ENCODE results near the gene PSMB3.

The PSMB3 gene

DNA sequence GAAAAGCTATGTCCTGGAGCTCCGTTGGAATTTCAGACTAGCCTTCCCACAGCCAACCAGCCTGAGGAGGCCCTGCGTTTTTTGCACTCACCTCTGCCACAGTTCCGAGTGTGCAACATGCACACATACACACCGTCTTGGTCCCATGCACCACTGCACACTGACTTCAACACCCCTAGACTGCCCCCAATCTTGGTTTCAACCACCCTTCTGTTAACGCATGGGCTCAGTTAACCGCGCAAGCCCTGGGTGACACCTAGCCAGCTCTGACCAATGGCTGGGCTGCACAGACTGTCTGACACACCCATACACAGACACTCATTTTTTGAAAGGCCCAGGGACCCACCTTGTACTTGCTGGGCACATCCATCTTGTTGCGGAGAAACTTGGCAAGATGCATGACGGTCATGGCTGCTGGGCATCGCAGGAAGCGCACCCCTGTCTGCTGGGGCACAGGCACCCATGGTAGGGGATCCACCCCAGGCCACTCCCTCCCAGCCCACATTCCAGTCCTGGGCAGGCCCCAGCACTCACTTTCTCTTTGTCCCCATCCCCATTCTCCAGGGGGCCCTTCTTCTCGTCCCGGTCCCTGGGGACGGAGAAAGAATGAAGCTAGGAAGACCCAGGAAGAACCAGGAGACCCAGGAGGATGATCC, 14.4 kb upstream of the PSMB3 start:
- H3K36me3 ChIP-seq (ENCODE audit: control insufficient read depth, insufficient read depth, low read length) = peaks cover 83% of the 10 kb centered on the region
- WGBS, 2 experiments (ENCODE audit: insufficient coverage in 2 of 2) = 92 to 95% methylated on average over 11 to 14 of the region's 14 CpGs
- H3K27ac ChIP-seq (ENCODE audit: low read depth, low read length, severe bottlenecking) = no peak overlapping the region
- no peaks in the 10 kb centered on the region for H3K9me3 ChIP-seq (ENCODE audit: control insufficient read depth, low read length)
- peaks cover 4% of the 10 kb centered on the region for H3K4me1 ChIP-seq (ENCODE audit: control insufficient read depth, insufficient read depth, low read length, poor library complexity, severe bottlenecking)
- no peak overlapping the region for H3K4me3 ChIP-seq (ENCODE audit: extremely low read depth, insufficient read depth, low read length, poor library complexity, severe bottlenecking)

DNA sequence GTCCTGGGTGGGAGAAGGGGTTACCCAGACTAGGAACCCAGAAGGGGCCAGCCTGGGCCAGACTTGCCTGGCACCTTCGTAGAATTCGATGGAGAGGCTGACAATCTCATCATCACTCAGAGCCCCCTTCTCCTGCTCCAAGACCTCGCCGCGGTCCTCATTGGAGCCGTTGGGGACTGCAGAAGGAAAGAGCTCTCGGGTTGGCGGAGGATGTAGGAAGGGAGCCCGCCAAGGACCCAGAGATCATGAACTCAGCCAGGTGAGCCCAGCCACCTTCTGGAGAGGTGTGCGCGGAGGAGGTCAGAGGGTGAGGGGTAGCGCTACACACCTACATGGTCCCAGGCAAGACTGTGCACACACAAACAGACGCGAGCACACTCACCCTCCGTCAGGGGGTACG, 13.9 kb upstream of the PSMB3 start:
- whole genome bisulfite sequencing, 2 experiments (ENCODE audit: insufficient coverage in 2 of 2) = 92 to 100% methylated on average over 12 to 16 of the region's 16 CpGs
- H3K27ac ChIP-seq (ENCODE audit: low read depth, low read length, severe bottlenecking) = no peak overlapping the region
- peaks cover 78% of the 10 kb centered on the region for H3K36me3 ChIP-seq (ENCODE audit: control insufficient read depth, insufficient read depth, low read length)
- peaks cover 4% of the 10 kb centered on the region for H3K4me1 ChIP-seq (ENCODE audit: control insufficient read depth, insufficient read depth, low read length, poor library complexity, severe bottlenecking)
- H3K9me3 ChIP-seq (ENCODE audit: control insufficient read depth, low read length) = no peaks in the 10 kb centered on the region
- H3K4me3 ChIP-seq (ENCODE audit: extremely low read depth, insufficient read depth, low read length, poor library complexity, severe bottlenecking) = no peak overlapping the region

DNA sequence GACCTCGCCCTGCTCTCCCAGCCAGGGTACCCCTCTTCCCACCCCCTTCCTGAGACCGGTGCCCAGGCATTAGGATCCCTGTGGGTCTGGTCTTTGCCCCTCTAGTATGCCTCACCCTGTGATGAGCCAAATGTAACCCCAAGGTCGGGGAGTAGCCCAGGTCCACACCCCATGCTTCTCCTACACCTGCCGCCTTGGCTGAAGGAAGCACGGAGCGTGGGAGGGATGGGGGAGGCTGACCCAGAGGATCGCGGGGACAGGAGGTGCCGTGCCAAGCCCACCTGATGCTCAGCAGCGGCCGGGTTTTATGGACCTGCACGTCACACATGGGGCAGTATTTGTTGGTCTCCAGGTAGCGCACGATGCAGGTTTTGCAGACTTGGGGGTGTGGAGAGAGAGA, 13.2 kb upstream of the PSMB3 start:
- Histone ChIP-seq H3K27ac (ENCODE audit: low read depth, low read length, severe bottlenecking) (no peak overlapping the region), H3K36me3 (ENCODE audit: control insufficient read depth, insufficient read depth, low read length) (peaks cover 72% of the 10 kb centered on the region), H3K9me3 (ENCODE audit: control insufficient read depth, low read length) (no peaks in the 10 kb centered on the region), H3K4me3 (ENCODE audit: extremely low read depth, insufficient read depth, low read length, poor library complexity, severe bottlenecking) (no peak overlapping the region), H3K4me1 (ENCODE audit: control insufficient read depth, insufficient read depth, low read length, poor library complexity, severe bottlenecking) (peaks cover 4% of the 10 kb centered on the region)
- 97% methylated on average over 11 of the region's 14 CpGs for WGBS, 2 experiments (ENCODE audit: insufficient coverage in 2 of 2)

DNA sequence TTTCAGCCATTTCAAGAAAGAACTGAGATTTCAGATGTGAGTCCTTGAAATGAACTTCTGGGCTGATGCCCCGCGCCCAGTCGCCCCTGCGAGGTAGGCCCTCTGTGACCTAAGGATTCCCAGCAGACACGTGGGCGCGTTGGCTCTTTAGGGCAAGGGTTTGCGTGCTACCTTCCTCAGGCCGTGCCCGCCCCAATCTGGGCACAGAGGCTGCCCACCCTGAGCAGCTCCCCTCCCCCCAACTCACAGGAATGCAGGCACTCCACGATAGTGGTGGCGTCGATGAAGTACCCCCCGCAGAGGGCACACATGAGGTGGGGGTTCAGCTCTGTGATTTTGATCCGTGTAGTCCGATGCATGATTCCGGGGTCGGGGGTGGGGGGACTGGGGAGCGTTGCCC, 12.5 kb upstream of the PSMB3 start:
- no peak overlapping the region for H3K4me3 ChIP-seq (ENCODE audit: extremely low read depth, insufficient read depth, low read length, poor library complexity, severe bottlenecking)
- no peaks in the 10 kb centered on the region for H3K9me3 ChIP-seq (ENCODE audit: control insufficient read depth, low read length)
- H3K36me3 ChIP-seq (ENCODE audit: control insufficient read depth, insufficient read depth, low read length) = peaks cover 68% of the 10 kb centered on the region
- WGBS, 2 experiments (ENCODE audit: insufficient coverage in 2 of 2) = 92 to 95% methylated on average over 14 to 19 of the region's 19 CpGs
- no peak overlapping the region for H3K27ac ChIP-seq (ENCODE audit: low read depth, low read length, severe bottlenecking)
- peaks cover 4% of the 10 kb centered on the region for H3K4me1 ChIP-seq (ENCODE audit: control insufficient read depth, insufficient read depth, low read length, poor library complexity, severe bottlenecking)

DNA sequence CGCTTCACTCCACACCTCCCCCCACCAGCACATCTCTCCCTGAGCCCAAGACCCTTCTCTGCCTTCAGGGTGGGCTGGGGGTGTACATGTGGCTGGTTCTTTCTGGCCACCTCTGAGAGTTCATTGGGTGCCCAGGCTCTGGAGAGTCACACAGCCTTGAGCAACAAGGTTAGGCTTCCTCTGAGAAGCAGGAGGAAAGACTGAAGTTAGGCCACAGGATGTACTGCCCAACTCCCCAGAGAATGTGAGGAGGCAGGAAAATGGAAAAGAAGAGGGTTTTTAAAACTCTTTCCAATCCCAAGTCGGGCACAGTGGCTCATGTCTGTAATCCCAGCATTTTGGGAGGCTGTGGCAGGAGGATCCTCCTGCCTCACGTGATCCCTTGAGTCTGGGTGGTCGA, 11.7 kb upstream of the PSMB3 start:
- WGBS, 2 experiments (ENCODE audit: insufficient coverage in 2 of 2) = 93 to 100% methylated on average over 2 to 3 of the region's 4 CpGs
- Histone ChIP-seq H3K36me3 (ENCODE audit: control insufficient read depth, insufficient read depth, low read length) (peaks cover 66% of the 10 kb centered on the region), H3K9me3 (ENCODE audit: control insufficient read depth, low read length) (no peaks in the 10 kb centered on the region)

DNA sequence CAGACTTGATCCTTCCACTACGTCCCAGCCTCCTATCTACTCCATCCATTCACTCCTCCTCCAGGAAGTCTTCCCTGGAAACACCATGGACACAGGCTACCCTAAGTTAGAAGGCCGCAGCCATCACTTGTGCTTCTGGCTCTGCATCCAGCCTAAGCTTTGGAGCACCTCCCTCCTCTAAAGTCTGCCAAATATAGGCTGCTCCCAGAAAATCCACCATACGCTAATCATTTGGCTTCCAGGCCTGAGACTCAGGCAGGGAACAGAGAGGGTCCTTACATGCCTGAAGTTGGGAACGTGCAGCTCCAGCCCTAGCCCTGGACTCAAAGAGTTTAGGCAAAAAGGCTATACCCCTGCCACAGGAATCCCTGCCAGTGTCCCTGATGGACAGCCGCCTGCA, 11.1 kb upstream of the PSMB3 start:
- peaks cover 9% of the 10 kb centered on the region for H3K4me1 ChIP-seq (ENCODE audit: control insufficient read depth, insufficient read depth, low read length, poor library complexity, severe bottlenecking)
- peaks cover 60% of the 10 kb centered on the region for H3K36me3 ChIP-seq (ENCODE audit: control insufficient read depth, insufficient read depth, low read length)
- no peak overlapping the region for H3K4me3 ChIP-seq (ENCODE audit: extremely low read depth, insufficient read depth, low read length, poor library complexity, severe bottlenecking)
- WGBS, 2 experiments (ENCODE audit: insufficient coverage in 2 of 2) = 98 to 100% methylated on average over 3 to 5 of the region's 5 CpGs
- H3K9me3 ChIP-seq (ENCODE audit: control insufficient read depth, low read length) = no peaks in the 10 kb centered on the region
- H3K27ac ChIP-seq (ENCODE audit: low read depth, low read length, severe bottlenecking) = no peak overlapping the region

More for the DNA sequence above, 11.7 kb upstream of the PSMB3 start:
- H3K4me3 ChIP-seq (ENCODE audit: extremely low read depth, insufficient read depth, low read length, poor library complexity, severe bottlenecking) = no peak overlapping the region
- H3K4me1 ChIP-seq (ENCODE audit: control insufficient read depth, insufficient read depth, low read length, poor library complexity, severe bottlenecking) = peaks cover 9% of the 10 kb centered on the region
- H3K27ac ChIP-seq (ENCODE audit: low read depth, low read length, severe bottlenecking) = no peak overlapping the region

DNA sequence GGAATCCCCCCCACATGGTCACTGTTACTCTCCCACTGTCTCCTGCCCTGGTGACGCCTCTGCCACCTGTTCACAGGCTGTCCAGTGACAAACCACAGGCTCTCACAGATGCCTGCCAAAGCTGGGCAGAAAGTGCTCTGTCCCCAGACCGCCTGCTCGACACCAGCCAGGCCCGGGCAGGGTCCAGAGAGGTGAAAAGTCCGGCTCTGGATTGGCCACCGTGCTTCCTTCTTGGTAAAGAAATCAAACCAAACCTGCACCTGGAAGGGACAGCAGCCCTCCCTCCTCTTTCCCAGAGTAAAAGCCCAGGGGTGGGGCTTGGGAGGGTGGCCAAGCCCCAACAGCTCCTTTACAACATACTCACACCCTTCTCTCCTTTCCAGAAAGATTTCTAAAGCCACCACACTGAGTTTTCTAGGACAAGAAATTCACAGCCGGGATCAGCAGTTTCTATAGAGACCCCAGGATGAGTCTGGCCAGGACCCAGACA, 10.6 kb upstream of the PSMB3 start:
- Histone ChIP-seq H3K9me3 (ENCODE audit: control insufficient read depth, low read length) (no peaks in the 10 kb centered on the region), H3K4me1 (ENCODE audit: control insufficient read depth, insufficient read depth, low read length, poor library complexity, severe bottlenecking) (peaks cover 9% of the 10 kb centered on the region), H3K4me3 (ENCODE audit: extremely low read depth, insufficient read depth, low read length, poor library complexity, severe bottlenecking) (no peak overlapping the region), H3K36me3 (ENCODE audit: control insufficient read depth, insufficient read depth, low read length) (peaks cover 55% of the 10 kb centered on the region), H3K27ac (ENCODE audit: low read depth, low read length, severe bottlenecking) (no peak overlapping the region)
- WGBS, 2 experiments (ENCODE audit: insufficient coverage in 2 of 2) = 91 to 96% methylated on average over 5 to 6 of the region's 7 CpGs

DNA sequence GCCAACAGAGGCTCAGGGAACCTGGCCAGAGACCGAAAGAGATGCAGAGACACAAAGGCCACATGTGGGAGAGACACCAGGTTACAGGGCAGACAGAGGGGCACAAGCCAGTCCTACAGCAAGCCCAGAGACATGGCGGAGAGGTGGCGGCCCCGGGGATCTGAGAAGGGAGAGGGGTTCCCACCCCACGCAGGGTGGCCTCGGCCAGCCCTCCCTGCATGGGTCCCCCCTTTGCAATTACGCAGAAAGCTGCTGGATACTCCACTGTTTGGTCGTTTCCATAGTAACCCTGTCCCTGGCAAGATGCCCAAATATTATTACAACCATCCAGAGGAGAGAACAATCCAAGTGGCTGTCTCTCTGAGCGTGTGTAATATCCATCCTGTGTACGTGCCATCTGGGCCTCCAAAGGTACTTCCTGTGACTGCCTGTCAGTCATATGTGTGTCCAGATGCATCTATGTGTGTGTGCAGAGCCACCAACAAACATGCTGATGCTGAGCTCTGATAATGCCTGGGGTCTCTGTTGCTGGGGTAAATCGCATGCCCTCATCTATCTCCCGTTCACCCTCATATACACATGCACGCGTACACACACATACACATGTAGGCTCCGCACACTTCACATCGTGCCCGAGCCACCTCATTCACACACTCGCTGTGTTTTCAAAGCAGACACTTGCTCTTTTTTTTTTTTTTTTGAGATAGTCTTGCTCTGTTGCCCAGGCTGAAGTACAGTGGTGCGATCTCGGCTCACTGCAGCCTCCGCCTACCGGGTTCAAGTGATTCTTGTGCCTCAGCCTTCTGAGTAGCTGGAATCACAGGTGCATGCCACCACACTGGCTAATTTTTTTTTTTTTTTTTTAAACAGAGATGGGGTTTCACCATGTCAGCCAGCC, 9.9 kb upstream of the PSMB3 start:
- H3K9me3 ChIP-seq (ENCODE audit: control insufficient read depth, low read length) = no peaks in the 10 kb centered on the region
- 87 to 95% methylated on average over 12 to 18 of the region's 22 CpGs for WGBS, 2 experiments (ENCODE audit: insufficient coverage in 2 of 2)
- H3K4me1 ChIP-seq (ENCODE audit: control insufficient read depth, insufficient read depth, low read length, poor library complexity, severe bottlenecking) = peaks cover 9% of the 10 kb centered on the region
- no peak overlapping the region for H3K27ac ChIP-seq (ENCODE audit: low read depth, low read length, severe bottlenecking)
- peaks cover 48% of the 10 kb centered on the region for H3K36me3 ChIP-seq (ENCODE audit: control insufficient read depth, insufficient read depth, low read length)
- H3K4me3 ChIP-seq (ENCODE audit: extremely low read depth, insufficient read depth, low read length, poor library complexity, severe bottlenecking) = no peak overlapping the region

DNA sequence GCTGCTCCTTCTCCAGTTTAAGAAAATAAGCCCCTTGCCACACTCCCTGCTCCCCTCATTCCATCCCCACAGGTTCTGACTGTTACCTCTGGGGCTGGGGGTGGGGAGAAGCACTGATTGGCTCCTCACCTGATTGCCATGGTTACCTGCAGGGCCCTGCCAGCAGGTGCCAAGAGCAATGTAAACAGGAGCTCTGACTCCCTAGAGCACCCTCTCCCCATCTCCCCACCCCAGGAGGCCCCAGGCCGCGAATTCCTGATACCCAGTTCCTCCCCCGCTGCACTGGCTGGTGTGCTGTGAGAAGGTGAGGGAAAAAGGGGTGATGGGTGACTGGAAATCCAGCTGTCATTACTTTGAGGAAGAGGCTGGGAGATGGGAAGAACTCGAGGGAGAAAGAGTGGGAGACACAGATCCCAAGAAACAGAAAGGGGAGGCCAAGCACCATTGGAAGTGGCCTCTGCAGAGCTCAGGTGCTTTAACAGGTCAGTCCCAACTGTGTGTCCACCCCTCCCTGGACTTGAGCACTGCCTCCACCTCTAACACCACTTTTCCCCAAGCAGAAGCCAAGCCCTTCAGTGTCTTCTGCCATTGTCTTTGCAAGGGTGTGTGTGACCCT, 8.9 kb upstream of the PSMB3 start:
- WGBS, 2 experiments (ENCODE audit: insufficient coverage in 2 of 2) = 78 to 89% methylated on average over 1 to 2 of the region's 4 CpGs
- Histone ChIP-seq H3K9me3 (ENCODE audit: control insufficient read depth, low read length) (no peaks in the 10 kb centered on the region), H3K4me1 (ENCODE audit: control insufficient read depth, insufficient read depth, low read length, poor library complexity, severe bottlenecking) (peaks cover 9% of the 10 kb centered on the region), H3K27ac (ENCODE audit: low read depth, low read length, severe bottlenecking) (no peak overlapping the region), H3K36me3 (ENCODE audit: control insufficient read depth, insufficient read depth, low read length) (peaks cover 38% of the 10 kb centered on the region), H3K4me3 (ENCODE audit: extremely low read depth, insufficient read depth, low read length, poor library complexity, severe bottlenecking) (no peak overlapping the region)

DNA sequence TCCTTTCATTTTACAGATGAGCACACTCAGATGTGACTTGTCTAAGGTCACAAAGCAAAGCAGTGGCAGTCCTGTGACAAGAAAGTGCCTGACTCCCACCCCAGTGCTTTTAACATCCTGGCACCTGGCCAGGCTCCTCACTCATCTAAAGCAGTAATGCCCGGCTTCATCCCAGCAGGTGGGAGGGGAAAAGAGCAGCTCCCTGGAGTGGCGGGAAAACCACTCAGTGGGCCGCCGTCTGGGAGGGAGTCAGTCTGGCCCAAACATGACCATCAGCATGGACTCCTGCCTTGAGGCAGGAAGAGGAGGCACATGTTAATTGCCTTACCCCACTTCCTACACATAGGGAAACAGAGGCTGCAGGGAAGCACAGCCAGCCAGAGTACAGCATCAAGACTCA, 7.0 kb upstream of the PSMB3 start:
- peaks cover 23% of the 10 kb centered on the region for H3K36me3 ChIP-seq (ENCODE audit: control insufficient read depth, insufficient read depth, low read length)
- H3K9me3 ChIP-seq (ENCODE audit: control insufficient read depth, low read length) = no peaks in the 10 kb centered on the region
- WGBS, 2 experiments (ENCODE audit: insufficient coverage in 2 of 2) = 33 to 83% methylated on average over 1 to 2 of the region's 4 CpGs
- peaks cover 9% of the 10 kb centered on the region for H3K4me1 ChIP-seq (ENCODE audit: control insufficient read depth, insufficient read depth, low read length, poor library complexity, severe bottlenecking)
- H3K27ac ChIP-seq (ENCODE audit: low read depth, low read length, severe bottlenecking) = no peak overlapping the region
- no peak overlapping the region for H3K4me3 ChIP-seq (ENCODE audit: extremely low read depth, insufficient read depth, low read length, poor library complexity, severe bottlenecking)
